GM18499 (cell line): ENCODE data around the gene PRADC1.
"Not testable (repeated sequence)": the region's sequence is repeated elsewhere in the genome, so short reads cannot be mapped to it uniquely, and the experiment has no call there.

Source experiments
- ATAC-seq: cut with Tn5 transposase; IDR thresholded peaks from one replicate; pipeline ENCODE4 v1.9.1; 2021; ENCODE audit warnings: moderate number of reproducible peaks; ENCODE audit not compliant: insufficient read depth, unreplicated experiment

Gene PRADC1

DNA sequence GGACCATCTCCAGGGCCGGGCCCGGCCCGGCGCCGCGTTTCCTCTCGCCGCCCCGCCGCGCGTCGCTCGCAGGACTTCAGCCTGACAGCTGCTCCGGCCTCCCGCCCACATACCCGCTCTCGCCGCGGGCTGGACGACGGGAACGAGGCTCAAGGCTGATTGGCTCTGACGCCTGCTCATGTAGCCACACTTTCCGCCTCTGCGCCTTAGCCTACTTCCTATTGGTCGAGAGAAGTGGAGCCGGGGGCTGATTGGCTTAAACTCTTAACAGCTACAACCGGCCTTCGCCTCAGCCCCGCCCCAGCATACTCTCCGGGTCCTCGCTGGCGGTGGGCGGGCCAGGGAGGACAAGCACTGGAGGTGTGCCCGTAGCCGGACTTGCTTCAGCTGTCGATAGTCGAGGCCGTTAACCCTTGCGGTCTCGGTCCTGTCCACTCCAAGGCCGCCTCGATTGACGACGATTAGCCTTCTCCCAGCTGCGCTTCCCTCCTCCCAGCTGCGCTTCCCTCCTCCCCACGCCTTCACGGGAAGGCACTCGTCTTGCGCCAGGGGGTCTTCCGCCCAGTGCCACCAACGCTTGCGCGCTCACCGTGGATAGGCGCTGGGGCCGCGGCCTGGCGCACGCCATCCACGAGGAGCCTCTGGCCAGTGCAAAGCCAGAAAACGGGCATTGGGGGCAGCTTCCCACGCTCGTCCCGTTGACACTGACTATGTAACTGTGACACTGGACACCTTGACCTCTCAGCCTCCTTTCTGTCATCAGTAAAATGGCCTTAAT, at the start of gene PRADC1:
TSS of gene PRADC1 (minus strand) at position 86 of the 778 bp plus-strand sequence. CDS start at position 7, 79 bp downstream.
- ATAC-seq: peak; percentile 88

DNA sequence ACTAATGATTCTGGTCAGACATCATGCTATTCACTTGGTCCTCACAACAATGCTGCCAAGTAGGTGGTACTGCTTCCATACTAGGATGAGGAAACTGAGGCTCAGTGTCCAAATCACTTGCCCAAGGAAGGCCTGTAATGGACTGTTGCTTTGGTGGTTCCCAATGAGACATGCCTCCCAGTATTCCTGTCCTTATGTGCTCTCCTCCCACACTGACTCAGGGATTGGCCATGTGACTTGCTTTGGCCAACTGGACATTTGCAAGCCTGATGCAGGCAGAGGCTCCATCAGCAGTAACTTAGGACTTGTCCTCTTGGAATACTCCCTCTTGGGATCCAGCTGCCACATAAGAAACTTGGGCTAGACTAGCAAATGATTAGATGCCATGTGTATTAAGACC, 48.2 kb upstream of the PRADC1 start:
- no peak for ATAC-seq

DNA sequence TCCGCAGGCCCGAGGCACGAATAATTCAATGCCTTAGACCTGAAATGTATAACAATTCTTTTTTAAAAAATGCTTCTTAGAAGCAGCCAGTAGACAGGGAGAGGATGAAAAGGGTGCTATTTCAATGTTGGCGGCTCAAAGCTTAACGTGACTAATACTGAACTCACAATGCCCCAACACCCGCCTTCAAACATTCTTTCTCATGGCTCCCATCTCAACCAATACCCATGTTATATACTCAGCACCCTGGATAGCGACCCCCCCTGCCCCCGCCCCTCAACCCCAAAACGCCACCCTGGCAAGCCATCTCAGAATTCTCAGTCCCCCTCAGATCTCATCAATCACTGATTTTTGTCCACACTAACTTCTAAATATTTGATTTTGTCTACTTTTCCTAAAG, 46.8 kb upstream of the PRADC1 start:
- ATAC-seq: no peak

DNA sequence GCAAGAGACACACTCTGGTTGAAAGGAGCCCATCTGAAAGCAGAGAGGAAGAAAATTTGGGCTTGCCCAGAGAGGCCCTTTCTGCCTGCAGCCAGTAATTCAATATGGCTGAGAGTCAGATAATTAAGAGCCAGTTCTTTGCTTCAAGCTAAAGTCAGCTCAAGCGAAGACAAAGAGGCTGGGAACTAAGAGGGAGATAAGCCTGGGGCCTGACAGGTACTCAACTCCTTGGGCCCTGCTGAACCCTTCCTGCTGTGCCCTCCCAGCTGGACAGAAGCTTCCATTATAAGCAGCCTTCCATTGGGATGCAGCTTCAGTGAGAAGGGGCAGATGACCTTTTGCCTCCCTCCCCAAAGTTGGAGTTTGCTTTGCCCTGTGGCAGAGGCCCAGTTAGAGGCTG, 39.2 kb upstream of the PRADC1 start:
- no peak for ATAC-seq

DNA sequence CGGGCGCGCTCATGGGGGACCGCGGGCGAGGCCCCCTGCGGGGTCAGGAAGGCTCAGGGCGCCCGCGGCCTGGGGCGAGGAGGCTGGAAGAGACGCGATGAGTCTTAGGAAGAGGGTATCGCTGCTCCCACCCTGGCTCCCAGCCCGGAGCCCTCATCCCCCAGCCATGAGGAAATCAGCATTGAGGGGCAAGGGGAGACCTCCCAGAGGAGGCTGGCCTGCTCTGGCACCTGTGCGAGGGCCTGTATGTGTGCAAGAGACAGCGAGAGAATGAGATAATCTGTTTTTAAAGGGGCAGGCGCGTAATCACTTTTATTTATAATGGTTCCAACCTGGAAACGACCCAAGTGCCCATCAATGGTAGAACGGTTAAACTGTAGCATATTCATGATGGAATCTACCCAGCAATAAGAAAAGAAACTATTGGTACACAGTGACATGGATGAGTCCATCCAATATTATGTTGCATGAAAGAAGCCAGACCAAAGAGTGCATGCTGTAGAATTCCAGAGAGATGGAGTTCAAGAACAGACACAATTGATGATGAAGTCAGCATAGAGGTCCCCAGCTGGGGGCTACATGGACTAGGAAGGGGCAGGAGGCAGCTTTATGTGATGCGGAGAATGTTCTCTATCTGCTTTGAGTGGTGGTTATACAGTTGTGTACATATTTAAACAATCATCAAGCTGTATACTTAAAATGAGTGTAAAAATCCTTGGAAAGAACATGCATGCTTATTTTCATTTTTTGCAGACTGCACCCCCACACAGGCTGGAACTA, 36.8 kb upstream of the PRADC1 start:
- no peak for ATAC-seq

DNA sequence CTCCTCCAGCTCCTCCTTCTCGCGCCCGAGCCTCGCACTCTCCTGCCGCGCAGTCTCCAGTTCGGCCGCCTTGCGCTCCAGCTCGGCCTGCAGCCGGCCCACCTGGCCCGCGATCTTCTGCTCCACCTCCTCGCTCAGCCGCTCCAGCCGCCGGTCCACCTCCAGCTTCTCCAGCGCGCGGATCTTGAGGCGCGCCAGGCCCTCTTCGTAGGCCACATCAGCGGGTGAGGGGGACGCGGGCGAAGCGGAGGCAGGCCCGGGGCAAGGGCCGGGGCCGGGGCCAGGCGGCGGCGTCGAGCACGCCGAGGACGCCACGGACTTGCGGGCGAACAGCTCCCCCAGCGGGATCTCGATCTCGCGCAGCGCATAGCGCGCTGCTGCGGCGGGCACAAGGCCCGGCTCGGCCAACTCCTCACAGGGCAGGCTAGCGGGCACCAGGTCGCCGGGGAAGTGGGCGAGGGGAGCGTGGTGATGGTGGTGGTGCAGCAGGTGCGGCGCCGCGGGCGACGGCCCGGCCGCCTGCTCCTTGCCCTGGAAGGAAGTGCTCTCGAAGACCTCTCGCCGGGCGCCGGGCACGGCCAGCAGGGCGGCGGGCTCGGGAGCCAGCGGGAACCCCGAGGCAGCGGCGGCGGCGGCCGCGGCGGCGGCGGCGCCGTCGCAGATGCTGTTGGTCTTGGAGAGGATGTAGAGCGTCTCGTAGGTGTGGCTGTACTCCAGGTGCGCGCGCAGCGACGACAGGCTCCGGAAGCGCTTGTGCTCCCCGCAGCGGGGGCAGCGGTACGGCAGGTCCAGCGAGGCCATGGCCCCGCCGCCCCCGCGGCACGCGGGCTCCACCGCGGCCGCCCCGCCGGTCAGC, 36.0 kb upstream of the PRADC1 start:
- no peak for ATAC-seq

DNA sequence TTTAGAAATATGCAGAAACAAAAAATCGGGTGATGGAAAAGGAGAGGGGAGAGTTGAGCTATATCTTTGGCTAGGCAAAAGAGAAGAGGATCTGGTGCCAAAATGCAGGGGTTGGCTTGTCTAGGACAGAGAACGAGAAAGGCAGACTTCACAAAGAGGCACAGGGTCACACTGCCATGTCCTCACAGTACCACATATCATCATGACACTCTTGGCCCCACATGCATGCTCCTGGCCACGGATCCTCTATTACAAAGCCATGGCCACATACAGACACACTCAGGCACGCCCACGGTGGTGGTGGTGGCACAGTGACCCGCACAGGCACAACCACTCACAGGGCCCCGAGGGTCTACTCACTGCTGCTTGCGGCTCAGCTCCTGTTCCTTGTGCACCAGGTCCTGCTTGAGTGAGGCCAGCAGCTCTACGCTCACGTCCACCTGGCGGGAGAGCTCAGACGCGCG, 35.4 kb upstream of the PRADC1 start:
- no peak for ATAC-seq

DNA sequence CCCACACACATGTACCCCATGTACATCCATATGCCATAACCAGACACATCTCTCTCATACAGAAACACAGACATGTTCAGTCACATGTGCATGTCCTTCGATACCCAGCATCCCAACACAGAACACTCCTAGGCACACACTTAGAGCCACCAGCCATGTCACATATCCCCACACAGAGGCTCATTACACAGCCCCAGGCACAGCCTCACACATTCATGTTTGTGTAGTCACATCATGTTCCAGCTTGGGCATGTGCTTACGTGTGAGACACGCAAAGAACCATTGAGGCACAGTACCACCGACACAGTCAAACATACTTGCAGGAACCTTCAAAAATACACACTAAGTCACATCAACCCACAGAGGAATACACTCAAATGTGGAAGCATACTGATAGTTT, 34.0 kb upstream of the PRADC1 start:
- ATAC-seq: no peak

DNA sequence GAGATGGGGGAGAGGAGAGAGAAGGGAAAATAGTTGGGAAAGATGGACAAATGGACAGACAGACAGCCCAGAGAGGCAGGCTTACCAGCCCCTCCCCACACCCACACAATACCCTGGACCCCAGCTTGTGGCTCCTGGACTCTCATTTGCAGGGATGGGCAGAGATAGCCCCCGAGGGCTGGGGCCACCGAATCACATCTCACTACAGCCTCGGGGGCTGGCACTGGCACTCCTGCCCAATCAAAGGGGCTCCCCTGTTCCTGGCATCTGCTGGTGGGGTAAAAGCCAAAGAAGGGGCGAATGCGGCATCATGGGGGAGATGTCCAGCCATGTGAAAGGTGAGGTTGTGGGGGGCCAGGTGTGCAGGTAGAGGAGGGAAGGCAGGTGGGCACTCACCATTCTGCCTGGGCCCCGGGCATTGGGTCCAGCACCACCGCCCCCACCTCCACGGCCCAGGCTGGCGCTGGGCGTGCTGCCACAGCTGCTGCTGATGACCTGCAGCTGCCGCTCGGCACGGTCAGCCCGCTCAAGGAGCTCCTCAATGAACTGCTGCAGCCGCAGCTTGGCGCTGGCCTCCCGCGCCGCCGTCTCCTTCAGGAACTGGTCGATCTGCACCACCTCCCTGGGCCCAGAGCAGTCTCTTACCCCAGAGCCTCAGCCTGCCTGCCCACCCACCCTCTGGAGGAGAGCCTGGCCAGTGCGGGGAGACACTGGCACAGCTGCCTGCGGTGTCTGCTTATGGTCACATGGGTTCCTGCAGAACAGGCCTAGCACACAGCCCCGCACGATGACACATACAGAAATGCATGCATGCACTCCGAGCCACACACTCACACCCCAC, 33.2 kb upstream of the PRADC1 start:
- no peak for ATAC-seq

DNA sequence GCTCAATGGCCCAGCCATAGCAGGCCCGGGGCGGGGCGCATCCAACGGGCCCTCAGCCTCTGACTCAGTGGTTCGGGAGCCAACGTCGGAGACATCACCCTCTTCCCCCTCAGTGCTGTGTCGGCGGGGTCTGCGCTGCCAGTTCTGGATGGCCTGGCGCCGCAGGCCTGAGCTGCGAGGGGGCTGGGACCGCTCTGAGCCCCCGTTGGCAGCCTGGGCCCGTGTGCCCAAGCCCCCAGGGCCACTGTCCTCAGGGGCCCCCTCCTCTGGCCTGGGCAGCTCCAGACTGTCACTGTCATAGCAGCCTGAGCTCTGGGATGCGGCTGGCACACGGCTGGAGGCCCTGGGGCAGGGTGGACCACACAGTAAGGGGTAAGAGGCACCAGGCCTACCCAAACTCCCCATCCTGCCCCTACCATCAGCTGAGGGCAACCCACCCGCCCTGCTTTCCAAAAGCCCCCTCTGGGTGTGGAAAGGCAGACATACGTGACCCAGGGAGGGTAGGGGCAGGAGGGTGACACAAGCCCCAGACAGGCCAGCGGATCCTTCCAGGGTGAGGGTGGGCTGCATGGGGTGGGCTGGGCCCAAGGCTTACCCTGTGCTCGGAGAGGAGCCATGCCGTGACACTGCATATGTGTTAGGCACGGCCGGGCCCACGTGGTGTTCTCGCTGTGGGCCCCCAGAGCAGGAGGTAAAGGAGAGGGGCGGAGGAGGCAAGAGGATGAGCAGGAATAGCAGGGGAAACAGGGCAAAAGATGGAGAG, 32.4 kb upstream of the PRADC1 start:
- ATAC-seq: no peak

DNA sequence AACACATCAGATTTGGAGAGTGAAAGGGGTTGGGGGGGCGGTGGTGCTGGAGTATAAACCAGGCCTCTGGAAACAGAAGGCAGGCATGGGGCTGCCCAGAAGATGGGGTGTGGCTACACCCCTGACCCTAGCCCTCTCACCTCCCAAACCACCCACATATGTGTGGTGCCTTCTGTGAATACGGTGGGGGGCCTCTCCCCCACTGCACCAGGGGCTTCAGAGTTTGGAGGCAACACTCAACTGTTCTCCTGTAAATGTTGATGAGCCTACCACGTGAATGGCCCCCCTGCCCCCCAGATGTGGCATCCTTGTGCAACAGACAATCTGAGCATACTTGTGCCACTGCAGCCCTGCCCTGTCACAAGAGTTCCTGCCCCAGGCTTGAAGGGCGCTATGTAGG, 31.7 kb upstream of the PRADC1 start:
- no peak for ATAC-seq

DNA sequence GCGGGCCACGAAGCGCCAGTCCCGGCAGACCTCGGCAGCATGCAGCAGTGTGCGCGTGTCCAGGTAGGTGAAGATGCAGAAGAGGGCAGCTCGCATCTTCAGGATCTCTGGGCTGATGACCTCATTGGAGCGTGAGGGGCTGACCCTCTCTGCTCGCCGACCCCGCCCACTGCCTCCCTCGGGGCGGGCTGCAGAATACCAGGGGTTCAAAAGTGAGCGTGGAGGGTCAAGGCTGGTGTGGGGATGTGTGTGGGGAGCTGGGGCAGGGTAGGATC, 31.2 kb upstream of the PRADC1 start:
- no peak for ATAC-seq

DNA sequence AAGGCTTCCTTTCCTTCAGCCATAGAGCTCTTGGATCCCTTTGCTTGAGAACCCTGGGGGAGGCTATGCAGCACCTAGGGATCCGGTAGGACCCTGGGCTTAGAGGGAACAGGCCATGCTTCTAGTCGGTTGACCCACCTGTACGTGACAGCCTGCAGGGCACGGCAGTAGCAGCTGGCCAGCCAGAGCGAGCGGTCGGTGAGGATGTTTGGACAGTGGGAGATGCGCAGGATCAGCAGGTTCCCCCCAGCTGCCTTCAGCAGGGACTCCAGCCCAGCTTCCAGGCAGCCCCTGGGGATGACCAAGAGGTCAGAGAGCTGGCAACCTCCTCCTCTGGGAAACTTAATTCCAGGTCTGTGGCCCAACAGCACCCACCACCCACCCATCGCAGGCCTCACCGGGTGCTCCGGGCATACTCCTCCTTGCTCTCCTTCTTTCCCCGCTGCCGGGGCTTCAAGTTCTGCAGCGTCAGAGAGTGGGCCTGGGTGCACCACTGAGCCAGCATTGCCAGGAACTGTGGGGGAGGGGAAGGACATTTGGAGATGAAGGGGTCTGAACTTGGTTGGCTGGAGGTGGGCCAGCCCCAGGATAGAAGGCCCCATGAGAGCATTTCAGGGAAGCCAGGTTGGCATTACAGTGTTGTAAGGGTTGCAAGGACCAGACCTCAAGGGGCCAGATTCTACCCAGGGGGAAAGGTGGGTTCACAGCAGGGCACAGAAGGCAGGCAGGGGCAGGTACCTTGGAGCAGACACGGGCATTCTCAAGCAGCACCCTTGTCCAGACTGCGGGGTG, 30.7 kb upstream of the PRADC1 start:
- no peak for ATAC-seq

DNA sequence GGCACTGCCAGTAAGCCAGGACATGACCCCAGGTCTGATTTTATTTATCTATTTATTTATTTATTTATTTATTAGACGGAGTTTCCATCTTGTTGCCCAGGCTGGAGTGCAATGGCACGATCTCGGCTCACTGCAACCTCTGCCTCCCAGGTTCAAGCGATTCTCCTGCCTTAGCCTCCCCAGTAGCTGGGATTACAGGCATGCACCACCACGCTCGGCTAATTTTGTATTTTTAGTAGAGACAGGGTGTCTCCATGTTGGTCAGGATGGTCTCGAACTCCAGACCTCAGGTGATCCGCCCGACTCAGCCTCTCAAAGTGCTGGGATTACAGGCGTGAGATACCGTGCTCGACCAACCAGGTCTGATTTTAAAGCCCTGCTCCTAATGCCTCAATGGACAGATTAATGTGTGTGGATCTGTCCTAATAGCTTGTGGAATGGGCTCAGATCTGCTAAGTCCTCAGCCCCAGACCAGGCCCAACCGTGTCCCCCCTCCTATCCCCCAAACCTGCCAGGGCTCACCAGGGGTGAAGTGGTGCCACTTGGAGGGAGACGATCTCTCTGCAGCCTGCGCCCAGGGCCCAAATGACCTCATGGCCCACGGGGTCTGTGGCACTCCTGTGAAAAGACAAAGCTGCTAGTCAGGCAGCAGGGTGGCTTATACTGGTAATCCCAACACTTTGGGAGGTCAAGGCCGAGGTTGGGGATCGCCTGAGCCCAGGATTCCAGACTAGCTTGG, 29.8 kb upstream of the PRADC1 start:
- ATAC-seq: not testable (repeated sequence)

DNA sequence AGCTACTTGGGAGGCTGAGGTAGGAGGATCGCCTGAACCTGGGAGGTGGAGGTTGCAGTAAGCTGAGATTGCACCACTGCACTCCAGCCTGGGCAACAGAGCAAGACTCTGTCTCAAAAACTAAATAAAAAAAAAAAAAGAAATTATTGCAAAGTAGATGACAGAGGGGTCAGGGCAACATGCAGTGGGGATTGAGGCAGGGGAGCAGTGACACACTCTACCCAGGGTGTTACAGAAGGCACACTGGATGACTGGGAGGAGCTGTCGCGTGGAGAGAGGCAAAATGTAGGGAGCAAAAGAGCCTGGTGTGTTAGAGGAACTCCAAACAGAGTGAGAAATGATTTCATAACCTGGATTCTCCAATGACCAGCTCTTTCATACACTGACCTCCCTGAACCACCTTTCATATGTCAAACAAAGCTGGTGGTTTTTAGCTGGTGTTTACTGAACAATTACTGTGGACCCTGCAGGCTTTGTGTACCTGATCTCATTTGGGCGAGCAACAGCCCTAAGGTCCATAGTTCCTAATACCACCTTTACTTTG, 29.1 kb upstream of the PRADC1 start:
- no peak for ATAC-seq

DNA sequence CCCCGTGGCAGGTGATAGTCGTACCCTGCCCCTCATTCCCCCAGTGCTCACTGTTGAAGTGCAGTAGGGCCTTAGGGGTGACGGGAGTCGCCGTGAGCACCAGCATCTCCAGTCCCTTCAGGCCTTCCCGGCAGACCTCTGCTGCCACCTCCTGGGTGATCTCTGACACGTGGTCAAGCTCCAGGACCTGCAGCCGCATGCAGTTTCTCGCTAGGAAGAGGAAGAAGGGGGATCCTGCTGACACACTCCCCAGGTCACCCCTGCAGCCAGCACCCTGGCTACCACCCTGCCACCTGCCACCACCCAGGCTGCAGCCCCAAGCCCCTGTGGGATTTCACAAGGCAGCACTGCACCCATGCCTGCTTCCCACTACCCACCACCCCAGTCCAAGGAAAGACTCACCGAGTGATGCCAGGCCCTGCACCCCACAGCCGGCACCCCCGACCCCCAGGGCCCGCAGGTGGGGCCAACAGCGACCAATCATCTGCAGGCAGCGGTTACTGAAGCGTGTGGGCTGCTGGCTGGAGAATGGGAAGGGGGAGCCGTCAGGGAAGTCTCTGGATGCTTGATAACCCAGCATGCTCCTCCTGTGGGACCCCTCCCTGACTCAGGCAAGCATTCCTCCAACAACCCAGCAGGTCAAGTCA, 27.4 kb upstream of the PRADC1 start:
- ATAC-seq: no peak

DNA sequence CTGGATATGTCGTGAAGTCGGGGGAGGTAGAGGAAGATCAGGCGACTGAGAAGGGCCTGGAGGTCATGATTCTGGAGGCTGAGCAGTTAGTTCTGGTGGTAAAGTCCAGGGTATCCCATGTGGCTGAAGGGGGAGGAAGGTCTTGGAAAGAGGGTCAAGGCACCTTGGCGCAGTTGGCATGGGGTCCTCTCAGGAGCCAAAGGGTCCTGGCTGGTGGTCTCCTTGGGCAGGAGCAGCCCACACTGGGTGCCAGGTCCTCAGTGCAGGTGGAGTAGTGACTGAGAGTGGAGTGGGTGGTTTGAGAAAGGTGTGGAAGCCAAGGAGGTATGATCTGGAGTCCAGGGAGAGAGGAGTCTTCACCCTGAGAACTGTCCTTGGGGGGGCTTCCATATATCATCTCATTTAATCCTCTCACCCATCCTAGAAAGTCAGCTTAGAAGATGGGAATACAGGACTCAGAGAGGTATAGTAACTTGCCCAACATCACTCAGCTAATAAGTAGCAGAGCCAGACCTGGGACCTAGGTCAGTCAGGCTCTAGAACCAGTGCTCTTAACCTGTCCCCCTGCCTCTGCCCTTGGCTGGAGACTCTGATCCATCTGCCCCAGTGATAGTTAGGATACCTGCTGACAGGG, 26.8 kb upstream of the PRADC1 start:
- no peak for ATAC-seq
